Measurements from ENCODE around the gene GMDS. TPM values are rescaled to one million over a fixed set of nuclear protein-coding genes. Genes with fewer than 3 reads are reported as not detected.

GMDS gene
- total and polyA plus RNA-seq, 2 of the 8 experiments (the other 6 are each of a cell fraction or from before 2014, with no cell fraction given): 16.8 to 50.0 TPM

- no peak for TF ChIP-seq CHD7 (IDR thresholded peaks at IDR 0.05; ENCODE audit: insufficient replicate concordance, low read length)
- TF ChIP-seq PHF8 (conservative IDR thresholded peaks at IDR 0.05; ENCODE audit: low read depth, low read length): no peak
- TF ChIP-seq CBX5 (IDR thresholded peaks at IDR 0.05; ENCODE audit: low read depth, low read length): no peak
- TF ChIP-seq POLR2AphosphoS5 (IDR thresholded peaks at IDR 0.05; ENCODE audit: low read depth, low read length): no peak
Observed at GRCh38 chr6:1594445-1595200, 650.8 kb downstream of the GMDS start (continued).
